ENCODE data around the gene AGBL5. TPM values are rescaled to one million over a fixed set of nuclear protein-coding genes. Genes with fewer than 3 reads are reported as not detected.
"Not testable (repeated sequence)": the region's sequence is repeated elsewhere in the genome, so short reads cannot be mapped to it uniquely, and the experiment has no call there.

The AGBL5 gene
- total RNA-seq, 1 donor from 2014 or later = 24.3 TPM

- DNase-seq (ENCODE audit: low read depth, low spot score) = no peak
Observed at GRCh38 chr2:27051902-27052645, 606 bp downstream of the AGBL5 start.

- no peak for DNase-seq (ENCODE audit: low read depth, low spot score)
Observed at GRCh38 chr2:27053321-27053720, 1.9 kb downstream of the AGBL5 start.

GRCh38 chr2:27053776-27054175, 2.3 kb downstream of the AGBL5 start:
- DNase-seq (ENCODE audit: low read depth, low spot score) = no peak

DNA sequence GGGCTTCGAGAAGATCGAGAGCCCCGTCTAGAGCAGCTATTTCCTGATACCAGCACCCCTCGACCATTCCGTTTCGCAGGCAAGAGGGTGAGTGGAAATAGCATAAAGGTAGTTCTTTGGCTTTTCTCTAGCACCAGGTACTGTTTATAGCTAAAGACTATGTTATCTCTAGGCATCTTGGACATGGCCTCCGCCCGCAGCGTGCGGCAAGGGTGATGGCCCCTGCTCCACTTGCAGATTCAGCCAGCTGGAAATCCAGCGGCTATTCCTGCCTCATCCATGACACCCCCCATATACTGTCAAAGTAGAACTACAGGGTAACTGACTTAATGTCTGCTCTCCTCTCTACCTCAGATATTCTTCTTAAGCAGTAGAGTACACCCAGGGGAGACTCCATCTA, 3.3 kb downstream of the AGBL5 start:
- no peak for DNase-seq (ENCODE audit: low read depth, low spot score)

- no peak for DNase-seq (ENCODE audit: low read depth, low spot score)
Observed at GRCh38 chr2:27057184-27057583, 5.7 kb downstream of the AGBL5 start.

DNA sequence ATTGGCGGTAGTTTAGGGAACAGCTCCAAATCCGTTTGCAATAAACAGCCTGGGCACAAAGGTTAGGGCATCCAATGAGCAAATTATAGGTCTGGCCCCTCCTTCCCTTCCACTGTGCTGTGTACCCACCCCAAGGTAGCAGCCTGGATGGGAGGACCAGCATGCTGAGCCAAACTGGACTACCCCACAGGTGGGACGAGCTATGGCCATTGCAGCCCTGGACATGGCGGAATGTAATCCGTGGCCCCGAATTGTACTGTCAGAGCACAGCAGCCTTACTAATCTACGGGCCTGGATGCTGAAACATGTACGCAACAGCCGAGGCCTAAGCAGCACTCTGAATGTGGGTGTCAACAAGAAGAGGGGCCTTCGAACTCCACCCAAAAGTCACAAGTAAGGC, 6.7 kb downstream of the AGBL5 start:
- no peak for DNase-seq (ENCODE audit: low read depth, low spot score)

- peak; percentile 39 for DNase-seq (ENCODE audit: low read depth, low spot score)
Observed at GRCh38 chr2:27059141-27059820, 7.8 kb downstream of the AGBL5 start.

DNA sequence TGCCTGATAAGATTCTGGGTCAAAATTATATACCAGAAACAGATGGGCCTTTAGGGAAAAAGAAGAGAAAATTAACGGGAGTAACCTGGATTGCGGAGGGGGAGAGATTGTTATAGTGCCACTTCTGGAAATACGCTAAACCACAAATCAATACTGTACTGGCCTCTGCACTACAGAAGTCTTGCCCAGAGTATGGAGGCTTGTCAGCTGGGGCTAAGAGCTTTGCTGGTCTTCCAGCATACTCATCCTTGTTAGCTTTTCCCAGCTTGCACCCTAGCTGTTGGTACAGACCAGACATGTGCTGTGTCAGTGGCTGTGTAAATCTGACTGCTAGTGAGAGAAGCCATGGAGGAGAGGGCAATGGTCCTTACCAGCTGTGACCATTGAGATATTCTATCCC, 8.9 kb downstream of the AGBL5 start:
- DNase-seq (ENCODE audit: low read depth, low spot score) = no peak

DNA sequence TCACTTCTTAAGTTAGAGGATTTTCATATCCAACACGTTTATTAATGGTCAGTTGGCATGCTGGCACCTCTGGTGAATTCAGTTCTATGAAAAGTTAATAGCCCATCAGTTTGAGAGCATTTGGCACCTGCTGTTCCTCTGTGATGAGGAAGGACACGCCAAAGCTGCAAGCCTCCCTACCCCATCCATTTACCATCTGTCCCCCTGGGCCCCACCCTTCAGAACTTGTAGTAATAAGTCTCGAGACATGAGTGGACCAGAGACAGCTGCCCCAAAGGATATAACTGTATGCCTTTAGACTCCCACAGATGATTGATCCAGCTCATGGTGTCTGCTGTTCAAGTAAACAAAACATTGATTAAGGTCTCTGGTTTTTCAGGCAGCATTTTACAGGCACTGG, 13.7 kb downstream of the AGBL5 start:
- DNase-seq (ENCODE audit: low read depth, low spot score) = no peak

GRCh38 chr2:27067385-27067784, 15.9 kb downstream of the AGBL5 start:
- DNase-seq (ENCODE audit: low read depth, low spot score) = no peak

- DNase-seq (ENCODE audit: low read depth, low spot score) = no peak
Observed at GRCh38 chr2:27069436-27069835, 18.0 kb downstream of the AGBL5 start.

GRCh38 chr2:27069961-27070618, 18.6 kb downstream of the AGBL5 start:
- no peak for DNase-seq (ENCODE audit: low read depth, low spot score)

GRCh38 chr2:27070653-27071276, 19.3 kb downstream of the AGBL5 start:
- no peak for DNase-seq (ENCODE audit: low read depth, low spot score)

GRCh38 chr2:27071277-27071989, 20.0 kb downstream of the AGBL5 start, which contains the start of gene OST4:
Gene OST4 (minus strand): TSS chr2:27071654.
- peak; percentile 67 for DNase-seq (ENCODE audit: low read depth, low spot score)

DNA sequence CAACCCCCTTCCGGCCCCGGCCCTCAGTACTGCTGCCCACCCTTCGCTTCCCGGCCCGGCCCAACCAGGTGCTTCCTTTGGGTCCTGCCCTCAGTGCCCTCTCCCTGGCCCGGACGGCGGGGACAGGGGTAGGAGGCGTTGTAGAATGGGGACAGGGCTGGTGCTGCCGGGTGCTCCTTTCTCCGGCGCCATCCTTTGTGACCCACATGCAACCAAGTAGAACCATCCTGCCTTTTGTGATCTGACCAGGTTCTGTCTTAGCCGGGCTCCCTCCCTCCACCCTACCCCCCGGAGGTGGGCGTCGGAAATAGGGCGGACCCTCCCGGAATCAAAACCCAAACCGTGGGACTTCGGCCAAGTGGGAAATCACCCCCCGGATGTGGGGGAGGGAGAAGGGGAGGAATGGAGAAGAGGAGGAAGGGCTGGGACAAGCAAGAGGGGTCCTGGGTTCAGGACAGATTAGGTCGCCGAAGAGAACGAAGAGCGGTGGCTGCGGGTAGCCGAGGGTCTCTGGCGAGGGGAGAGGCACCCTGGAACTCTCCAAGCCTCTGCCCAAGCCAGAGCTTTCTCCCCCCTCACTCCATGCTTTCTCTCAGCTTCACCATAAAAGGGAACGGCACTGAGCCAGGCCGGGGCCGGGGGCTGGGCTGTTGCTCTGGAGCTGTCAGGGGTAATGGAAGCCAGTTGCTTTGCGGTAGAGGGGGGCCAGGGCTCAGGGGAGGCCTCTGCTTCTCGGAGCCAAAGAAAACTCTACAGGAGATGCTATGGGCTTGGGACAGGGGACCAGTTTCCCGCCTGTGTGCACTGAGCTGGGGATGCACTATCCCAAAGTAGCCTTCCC, 20.7 kb downstream of the AGBL5 start:
- DNase-seq (ENCODE audit: low read depth, low spot score) = no peak

DNA sequence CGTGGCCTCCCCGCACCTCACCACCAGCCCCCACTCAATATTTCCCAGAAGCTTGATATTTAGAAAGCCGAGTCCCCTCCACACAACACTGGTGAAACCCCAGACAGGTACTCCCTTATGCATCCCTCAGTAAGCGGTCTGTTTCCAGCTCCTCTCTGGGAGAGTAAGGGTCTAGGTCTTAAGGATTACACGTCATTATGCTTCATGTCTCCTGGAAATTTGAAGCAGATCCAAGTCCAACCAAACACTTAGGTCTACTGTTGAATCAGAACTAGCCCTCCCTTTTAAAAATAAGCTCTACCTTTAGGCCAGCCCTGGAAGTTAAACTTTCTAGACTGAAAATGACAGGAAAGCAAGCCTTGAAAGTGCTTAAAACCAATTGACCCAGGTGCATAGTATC, 21.5 kb downstream of the AGBL5 start:
- no peak for DNase-seq (ENCODE audit: low read depth, low spot score)

GRCh38 chr2:27073782-27074181, 22.3 kb downstream of the AGBL5 start:
- DNase-seq (ENCODE audit: low read depth, low spot score) = no peak

GRCh38 chr2:27074738-27075565, 23.5 kb downstream of the AGBL5 start:
- DNase-seq (ENCODE audit: low read depth, low spot score) = no peak

DNA sequence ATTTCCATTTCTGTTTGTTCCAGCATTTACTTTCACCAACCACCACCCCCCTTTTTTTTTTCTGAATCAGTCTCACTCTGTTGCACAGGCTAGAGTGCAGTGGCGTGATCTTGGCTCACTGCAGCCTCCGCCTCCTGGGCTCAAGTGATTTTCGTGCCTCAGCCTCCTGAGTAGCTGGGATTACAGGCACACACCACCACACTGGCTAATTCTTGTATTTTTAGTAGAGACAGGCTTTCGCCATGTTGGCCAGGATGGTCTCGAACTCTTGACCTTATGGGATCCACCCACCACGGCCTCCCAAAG, 24.1 kb downstream of the AGBL5 start:
- DNase-seq (ENCODE audit: low read depth, low spot score) = not testable (repeated sequence)

DNA sequence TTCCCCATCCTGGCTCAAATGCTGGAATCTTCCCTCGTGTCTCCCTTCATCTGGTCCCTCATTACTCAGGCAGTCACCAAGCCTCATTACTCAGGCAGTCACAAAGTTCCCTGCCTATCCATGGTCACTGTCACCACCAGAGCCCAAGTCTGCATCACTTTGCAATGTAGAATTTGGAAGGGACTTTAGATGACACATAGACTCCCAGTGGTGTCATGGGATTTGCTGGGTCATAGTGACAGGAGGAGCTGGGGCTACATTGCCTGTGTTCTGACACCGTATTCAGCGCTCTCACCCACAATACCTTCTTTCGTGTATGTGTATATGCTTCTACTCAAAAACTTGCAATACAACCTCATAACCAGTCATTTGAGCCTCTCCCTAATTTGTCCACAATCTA, 24.9 kb downstream of the AGBL5 start:
- DNase-seq (ENCODE audit: low read depth, low spot score) = no peak
